AG04450 (cell line): ENCODE measurements around the gene ARID3C. TPM values are rescaled to one million over a fixed set of nuclear protein-coding genes. Genes with fewer than 3 reads are reported as not detected.

Experiments used
- CTCF ChIA-PET: fragments of 300-600, 350-600 bp; formaldehyde crosslinking; extraction: SDS; loops from one replicate; lab custom pipeline; 2022; ENCODE audit warnings: antibody characterized with exemption, inconsistent platforms; lab: Charles Lee
- POLR2A ChIA-PET: fragments of 350-600 bp; formaldehyde crosslinking; extraction: SDS; loops from one replicate; lab custom pipeline; 2021; ENCODE audit warnings: antibody characterized with exemption, inconsistent platforms; lab: Yijun Ruan, JAX
- DNase-seq: peaks from one replicate; pipeline ENCODE4 v3.0.0-alpha.2; 2011; ENCODE audit warnings: low read depth, low spot score
- H3K27ac ChIP-seq: one replicate; pipeline ENCODE4 v1.5.1; 2012; ENCODE audit warnings: low read depth, low read length, control low read depth
- H3K27me3 ChIP-seq: one replicate; pipeline ENCODE4 v1.6.0; 2012; ENCODE audit warnings: low read length; ENCODE audit not compliant: control insufficient read depth, insufficient read depth
- H3K4me3 ChIP-seq: 2 replicates; pipeline ENCODE4 v1.5.1; 2011; ENCODE audit warnings: mild to moderate bottlenecking, low read depth, low read length, control low read depth
- H3K9me3 ChIP-seq: 2 replicates; pipeline ENCODE4 v1.5.1; 2012; ENCODE audit warnings: low read length; ENCODE audit not compliant: control insufficient read depth, insufficient read depth
- CTCF ChIP-seq: IDR thresholded peaks from 2 replicates; pipeline ENCODE4 v1.5.1; 2011; ENCODE audit warnings: low read depth, low read length, control low read depth, inconsistent platforms
- polyA plus RNA-seq: library from polyadenylated mRNA; depleted of rRNA; stranded (reverse); fragments of >200 nt; gene quantifications from 2 replicates; pipeline ENCODE4 v1.2.3, GENCODE V29; 2011

Gene ARID3C
- polyA plus RNA-seq, 1 experiment: not detected

- DNase-seq: no peak
- no peak overlapping the region for H3K27ac ChIP-seq
- no peaks in the 10 kb centered on the region for H3K27me3 ChIP-seq
- no peaks in the 10 kb centered on the region; the same call in 1 of the 2 replicates for H3K9me3 ChIP-seq
- TF ChIP-seq CTCF: no peak
- CTCF ChIA-PET: interaction anchor here (0.8 to 2.5 kb wide), 3 partner anchors 14 to 16 kb away, joined by 3 to 7 read pairs (median 5); no protein-coding TSS in a partner anchor
- no peak overlapping the region for H3K4me3 ChIP-seq
- POLR2A ChIA-PET: interaction anchor here (0.9 to 2.0 kb wide), 2 partner anchors 11 to 14 kb away, joined by 3 to 6 read pairs; partner anchors contain the start of gene CCL27
Observed at GRCh38 chr9:34650816-34651215, 21.9 kb upstream of the ARID3C start.

- no peak overlapping the region for H3K4me3 ChIP-seq
- DNase-seq: no peak
- H3K9me3 ChIP-seq: no peaks in the 10 kb centered on the region; the same call in 1 of the 2 replicates
- ChIA-PET POLR2A (no interaction called here), CTCF (interaction anchor here (2.6 kb wide), 1 partner anchor 15 kb away, joined by 15 read pairs; no protein-coding TSS in a partner anchor)
- no peak overlapping the region for H3K27ac ChIP-seq
- TF ChIP-seq CTCF: no peak
- no peaks in the 10 kb centered on the region for H3K27me3 ChIP-seq
Observed at GRCh38 chr9:34648673-34649072, 19.8 kb upstream of the ARID3C start.

GRCh38 chr9:34647651-34648050, 18.8 kb upstream of the ARID3C start:
- H3K27ac ChIP-seq: no peak overlapping the region
- H3K4me3 ChIP-seq: peak overlapping the region; percentile 93
- no peak for TF ChIP-seq CTCF
- no peaks in the 10 kb centered on the region; the same call in 1 of the 2 replicates for H3K9me3 ChIP-seq
- no peaks in the 10 kb centered on the region for H3K27me3 ChIP-seq
- no peak for DNase-seq
- ChIA-PET POLR2A (no interaction called here), CTCF (interaction anchor here (0.6 to 2.8 kb wide), 5 partner anchors 10 to 1687 kb away, joined by 3 to 22 read pairs (median 12); partner anchors contain the start of gene SIGMAR1)

- DNase-seq: no peak
- ChIA-PET CTCF (interaction anchor here (0.6 to 5.4 kb wide), 12 partner anchors 9 to 218 kb away, joined by 3 to 63 read pairs (median 6); partner anchors contain the start of genes DCTN3 and SIGMAR1), POLR2A (interaction anchor here (1.0 to 3.0 kb wide), 5 partner anchors 10 to 26 kb away, joined by 3 to 17 read pairs (median 7); partner anchors contain the start of genes DCTN3 and SIGMAR1)
- peak overlapping the region; percentile 75 for H3K27ac ChIP-seq
- no peak for TF ChIP-seq CTCF
- no peaks in the 10 kb centered on the region; the same call in 1 of the 2 replicates for H3K9me3 ChIP-seq
- no peaks in the 10 kb centered on the region for H3K27me3 ChIP-seq
- peak overlapping the region; percentile 93 for H3K4me3 ChIP-seq
Observed at GRCh38 chr9:34647084-34647403, 18.2 kb upstream of the ARID3C start.
